Caki2 (cell line): ENCODE measurements around the gene PHF21A. TPM values are rescaled to one million over a fixed set of nuclear protein-coding genes. Genes with fewer than 3 reads are reported as not detected.
"Not testable (repeated sequence)": the region's sequence is repeated elsewhere in the genome, so short reads cannot be mapped to it uniquely, and the experiment has no call there.

Experiments used
- DNase-seq: peaks from one replicate; pipeline ENCODE4 v3.0.0-alpha.2; 2015; ENCODE audit warnings: low read depth
- in situ Hi-C: cut with HindIII; loops from 2 replicates; pipeline ENCODE4 v1.10.0; 2016; ENCODE audit warnings: low sequenced_read_pairs, low pct_unique_long_range_greater_than_20kb, mixed read lengths
- total RNA-seq: library from RNA; depleted of rRNA; stranded (reverse); fragments of >200 nt; shearing (Covaris generic); gene quantifications from 2 replicates; pipeline ENCODE4 v1.2.3, GENCODE V29; 2014; ENCODE audit warnings: low replicate concordance

PHF21A gene
- total RNA-seq, 1 experiment from 2014 or later: 12.0 TPM

GRCh38 chr11:46050662-46051061 lies 70.6 kb downstream of the PHF21A start:
- DNase-seq: no peak
- in situ Hi-C loops: no loop called here

GRCh38 chr11:46050003-46050461 lies 71.2 kb downstream of the PHF21A start:
- in situ Hi-C loops: no loop called here
- no peak for DNase-seq

- DNase-seq: no peak
- in situ Hi-C loops: no loop called here
Observed at GRCh38 chr11:46049325-46049897, 71.8 kb downstream of the PHF21A start.

- DNase-seq: no peak
- in situ Hi-C loops: no loop called here
Observed at GRCh38 chr11:46048198-46048597, 73.1 kb downstream of the PHF21A start.

GRCh38 chr11:46047520-46047919 lies 73.7 kb downstream of the PHF21A start:
- no peak for DNase-seq
- in situ Hi-C loops: no loop called here

- no peak for DNase-seq
- in situ Hi-C loops: no loop called here
Observed at GRCh38 chr11:46045811-46046210, 75.4 kb downstream of the PHF21A start.

- in situ Hi-C loops: no loop called here
- DNase-seq: no peak
Observed at GRCh38 chr11:46044601-46045000, 76.7 kb downstream of the PHF21A start.

- DNase-seq: no peak
- in situ Hi-C loops: no loop called here
Observed at GRCh38 chr11:46039990-46040389, 81.3 kb downstream of the PHF21A start.

- in situ Hi-C loops: no loop called here
- no peak for DNase-seq
Observed at GRCh38 chr11:46038529-46038928, 82.7 kb downstream of the PHF21A start.

- no peak for DNase-seq
- in situ Hi-C loops: no loop called here
Observed at GRCh38 chr11:46036969-46037368, 84.3 kb downstream of the PHF21A start.

- in situ Hi-C loops: no loop called here
- no peak for DNase-seq
Observed at GRCh38 chr11:46036009-46036408, 85.2 kb downstream of the PHF21A start.

- in situ Hi-C loops: no loop called here
- DNase-seq: no peak
Observed at GRCh38 chr11:46034041-46034440, 87.2 kb downstream of the PHF21A start.

- DNase-seq: no peak
- in situ Hi-C loops: no loop called here
Observed at GRCh38 chr11:46026606-46027293, 94.5 kb downstream of the PHF21A start.

- in situ Hi-C loops: no loop called here
- no peak for DNase-seq
Observed at GRCh38 chr11:46020084-46020599, 101.1 kb downstream of the PHF21A start.

- DNase-seq: no peak
- in situ Hi-C loops: no loop called here
Observed at GRCh38 chr11:46018651-46019050, 102.6 kb downstream of the PHF21A start.

GRCh38 chr11:46017341-46017740 lies 103.9 kb downstream of the PHF21A start:
- in situ Hi-C loops: no loop called here
- DNase-seq: no peak

- in situ Hi-C loops: no loop called here
- DNase-seq: no peak
Observed at GRCh38 chr11:46015941-46016340, 105.3 kb downstream of the PHF21A start.

- DNase-seq, in situ Hi-C loops: not testable (repeated sequence)
Observed at GRCh38 chr11:46014168-46014567, 107.1 kb downstream of the PHF21A start.

- no peak for DNase-seq
- in situ Hi-C loops: no loop called here
Observed at GRCh38 chr11:46012185-46012584, 109.1 kb downstream of the PHF21A start.

- in situ Hi-C loops: no loop called here
- DNase-seq: no peak
Observed at GRCh38 chr11:46010100-46010499, 111.2 kb downstream of the PHF21A start.
